IgD-negative memory B cell (primary cell): ENCODE data around the gene CORO1C. TPM values are rescaled to one million over a fixed set of nuclear protein-coding genes. Genes with fewer than 3 reads are reported as not detected.

Experiments used
- H3K27ac Mint-ChIP-seq, 3 donors: one replicate each; pipeline ENCODE4 v1.8.0; 2020 to 2022; ENCODE audit warnings: mild to moderate bottlenecking in 3 of 3, mixed read lengths in 3 of 3, moderate library complexity in 1 of 3
- H3K27me3 Mint-ChIP-seq: one replicate; pipeline ENCODE4 v1.8.0; 2021; ENCODE audit warnings: mixed read lengths
- H3K36me3 Mint-ChIP-seq: one replicate; pipeline ENCODE4 v1.8.0; 2020; ENCODE audit warnings: mild to moderate bottlenecking, mixed read lengths
- H3K4me1 Mint-ChIP-seq, 3 donors: one replicate each; pipeline ENCODE4 v1.8.0; 2020 to 2022; ENCODE audit warnings: mixed read lengths in 3 of 3, mild to moderate bottlenecking in 1 of 3
- H3K4me3 Mint-ChIP-seq, 4 donors: one replicate each; pipeline ENCODE4 v1.8.0; 2020 to 2022; ENCODE audit warnings: mild to moderate bottlenecking in 4 of 4, mixed read lengths in 4 of 4, moderate library complexity in 3 of 4
- H3K9me3 Mint-ChIP-seq, 3 donors: one replicate each; pipeline ENCODE4 v1.8.0; 2020 to 2021; ENCODE audit warnings: mixed read lengths in 3 of 3, mild to moderate bottlenecking in 1 of 3
- polyA plus RNA-seq: library from polyadenylated mRNA; unstranded; fragments of 300-500 nt; fragmentation: Illumina TruSeq; gene quantifications from one replicate; pipeline ENCODE4 v1.2.3, GENCODE V29; 2021

CORO1C gene
- polyA plus RNA-seq, 1 donor from 2014 or later = 71.8 TPM

DNA sequence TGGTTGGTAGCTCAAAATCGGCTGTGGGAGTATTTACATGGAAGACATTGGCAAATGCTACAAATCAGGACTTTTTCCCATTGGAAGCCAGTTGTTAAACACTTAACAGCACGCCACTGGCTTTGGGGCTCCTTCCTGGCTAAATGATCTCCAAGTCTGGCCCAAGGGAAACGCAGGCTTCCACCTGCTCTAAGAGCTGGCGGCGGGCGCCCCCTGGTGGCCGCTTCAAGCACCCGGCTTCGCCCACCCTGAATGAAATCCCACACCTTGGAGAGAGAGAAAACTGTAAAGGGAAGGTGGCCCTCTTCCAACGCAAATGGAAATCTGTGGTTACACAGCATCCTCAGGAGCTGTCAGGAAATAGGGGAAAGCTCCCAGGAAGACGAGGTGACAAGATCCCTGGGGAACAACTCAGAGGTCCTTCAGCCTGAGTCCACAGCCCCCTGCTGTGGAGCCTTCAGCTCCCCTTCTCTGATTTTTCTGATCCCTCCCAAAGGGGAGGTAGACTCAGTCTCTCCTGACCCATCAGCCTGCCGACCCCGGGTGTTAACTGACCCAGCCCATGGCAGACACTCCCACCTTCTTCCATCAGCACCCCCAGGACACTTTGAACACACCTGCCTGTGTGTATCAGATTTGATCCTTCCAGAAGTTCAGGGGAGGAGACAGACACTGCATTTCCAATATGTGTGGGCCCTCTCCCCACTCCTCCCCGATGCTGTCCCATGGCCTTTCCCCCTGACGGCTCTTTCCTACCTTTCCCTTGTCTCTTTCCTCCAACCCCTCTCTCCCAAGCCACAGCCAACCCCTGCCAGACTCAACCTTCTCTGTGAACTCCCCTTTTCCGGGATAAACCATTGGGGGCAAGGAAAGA lies 113.0 kb downstream of the CORO1C start:
- peaks cover 0 to 7% (median 4%) of the 10 kb centered on the region in 3 donors for H3K9me3 Mint-ChIP-seq
- peaks cover 5% of the 10 kb centered on the region for H3K36me3 Mint-ChIP-seq
- peaks cover 26 to 50% (median 29%) of the 10 kb centered on the region in 3 donors for H3K4me1 Mint-ChIP-seq
- H3K27me3 Mint-ChIP-seq = peaks cover 2% of the 10 kb centered on the region
- H3K4me3 Mint-ChIP-seq = peak overlapping the region in 3 of 4 donors; percentile 34 to 74 (median 41)
- H3K27ac Mint-ChIP-seq = peak overlapping the region; percentile 74 to 98 (median 96)

DNA sequence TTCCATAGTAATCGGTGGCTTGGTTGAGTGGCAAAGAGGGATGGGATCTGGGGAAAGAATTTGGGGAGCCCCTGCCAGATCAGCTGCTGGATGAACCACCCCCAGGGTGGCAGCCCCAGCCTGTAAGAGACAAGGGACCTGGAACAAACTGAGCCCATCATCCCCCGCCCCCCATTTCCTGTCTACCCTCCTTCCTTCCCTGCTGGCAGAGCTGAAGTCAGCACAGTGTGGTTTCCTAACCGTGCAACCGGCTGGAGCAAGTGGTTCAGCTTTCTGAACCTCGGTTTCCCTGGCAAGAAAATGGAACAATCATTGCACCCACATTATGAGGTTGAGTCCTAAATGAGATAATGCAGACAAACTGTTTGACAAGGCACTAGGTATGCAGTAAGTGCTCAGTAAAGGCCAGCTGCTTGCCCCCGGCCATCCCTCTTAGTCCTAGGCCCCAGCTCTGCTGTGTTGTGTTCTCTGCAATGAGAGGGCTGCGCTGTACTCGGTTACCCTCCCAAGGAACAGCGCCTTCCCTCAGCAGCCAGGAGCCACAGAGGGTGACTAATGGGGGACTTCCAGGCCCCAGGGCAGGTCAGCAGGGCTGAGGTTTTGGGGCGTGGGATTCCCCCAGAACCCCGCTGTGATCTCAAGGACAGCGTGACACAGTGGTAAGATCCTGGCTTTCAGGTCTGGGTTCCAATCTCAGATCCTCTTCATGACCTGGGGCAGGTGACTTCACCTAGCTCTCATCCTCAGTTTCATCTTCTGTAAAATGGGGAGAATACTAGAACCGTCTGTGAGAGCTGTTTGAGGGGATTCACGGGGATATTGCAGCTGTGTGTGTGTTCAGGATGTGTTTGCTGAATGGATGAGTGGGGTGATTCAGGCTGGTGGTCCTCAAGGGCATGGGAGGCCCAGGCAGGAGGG lies 114.1 kb downstream of the CORO1C start:
- peaks cover 23 to 49% (median 30%) of the 10 kb centered on the region in 3 donors for H3K4me1 Mint-ChIP-seq
- peaks cover 2% of the 10 kb centered on the region for H3K27me3 Mint-ChIP-seq

DNA sequence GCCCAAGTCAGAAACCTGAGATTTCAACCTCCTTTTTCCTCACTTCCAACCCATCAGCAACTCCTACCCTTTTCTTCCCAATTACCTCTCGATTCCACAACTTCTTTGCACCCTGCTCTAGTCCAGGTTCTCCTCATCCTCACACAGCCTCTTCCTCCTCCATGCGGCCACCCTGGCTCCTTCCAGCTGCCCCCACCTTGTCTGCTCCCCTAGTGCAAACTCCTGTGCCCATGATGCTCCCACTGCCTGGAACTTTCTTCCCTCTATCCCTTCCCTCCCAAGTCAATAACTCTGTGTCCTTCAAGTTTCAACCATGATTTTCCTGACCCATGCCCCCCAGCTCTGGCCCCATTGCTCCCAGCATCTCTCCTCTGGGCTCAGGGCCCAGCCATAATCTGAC lies 115.0 kb downstream of the CORO1C start:
- H3K27me3 Mint-ChIP-seq = peaks cover 2% of the 10 kb centered on the region
- peaks cover 5% of the 10 kb centered on the region for H3K36me3 Mint-ChIP-seq
- peak overlapping the region; percentile 74 to 98 (median 96) for H3K27ac Mint-ChIP-seq
- H3K4me3 Mint-ChIP-seq = peak overlapping the region in 1 of 4 donors; percentile 79
- H3K4me1 Mint-ChIP-seq = peaks cover 24 to 47% (median 38%) of the 10 kb centered on the region in 3 donors
- H3K9me3 Mint-ChIP-seq = peaks cover 0 to 7% (median 4%) of the 10 kb centered on the region in 3 donors

More for the DNA sequence above, 114.1 kb downstream of the CORO1C start:
- Mint-ChIP-seq H3K9me3 (peaks cover 0 to 7% (median 4%) of the 10 kb centered on the region in 3 donors), H3K27ac (peak overlapping the region; percentile 74 to 98 (median 96)), H3K36me3 (peaks cover 5% of the 10 kb centered on the region), H3K4me3 (peak overlapping the region; percentile 5 to 87 (median 53))

DNA sequence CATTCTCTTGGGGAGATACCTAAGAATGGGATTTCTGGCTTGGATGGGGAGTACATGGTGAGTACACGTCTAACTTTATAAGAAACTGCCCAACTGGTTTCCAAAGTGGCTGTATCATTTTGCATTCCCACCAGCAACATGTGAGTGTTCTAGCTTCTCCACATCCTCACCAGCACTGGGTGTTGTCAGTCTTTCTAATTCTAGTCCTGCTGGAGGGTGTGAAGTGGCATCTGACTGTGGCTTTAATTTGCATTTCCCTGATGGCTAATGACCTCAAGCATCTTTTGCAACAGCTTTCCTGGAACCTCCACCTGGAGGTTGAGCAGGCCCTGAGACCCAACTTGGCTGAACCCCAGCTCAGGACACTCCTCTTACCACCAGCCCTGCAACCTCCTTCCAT lies 115.4 kb downstream of the CORO1C start:
- peaks cover 2% of the 10 kb centered on the region for H3K27me3 Mint-ChIP-seq
- H3K36me3 Mint-ChIP-seq = peaks cover 4% of the 10 kb centered on the region
- H3K4me3 Mint-ChIP-seq = no peak overlapping the region
- H3K4me1 Mint-ChIP-seq = peaks cover 24 to 44% (median 34%) of the 10 kb centered on the region in 3 donors
- peaks cover 0 to 7% (median 4%) of the 10 kb centered on the region in 3 donors for H3K9me3 Mint-ChIP-seq
- H3K27ac Mint-ChIP-seq = peak overlapping the region in 2 of 3 donors; percentile 59 to 96

DNA sequence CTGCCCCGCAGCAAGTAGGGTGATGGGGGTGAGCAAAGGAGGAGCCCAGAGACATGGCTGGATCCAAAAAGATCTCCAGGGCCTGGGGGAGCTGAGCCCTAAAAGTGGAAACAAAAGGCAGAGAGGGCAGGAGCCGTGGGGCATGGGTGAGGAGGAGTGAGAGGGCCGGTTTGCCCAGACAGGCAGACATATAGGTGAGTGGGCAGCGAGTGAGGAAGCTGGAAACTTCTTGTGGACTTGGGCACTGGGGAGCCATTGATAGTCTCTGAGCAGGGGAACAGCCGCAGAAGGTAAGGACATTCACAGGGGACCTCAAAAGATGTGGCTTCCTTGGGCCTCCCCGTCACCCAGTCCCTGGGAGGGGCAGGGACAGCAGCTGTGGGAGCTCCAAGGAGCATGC lies 116.7 kb downstream of the CORO1C start:
- Mint-ChIP-seq H3K27ac (peak overlapping the region; percentile 20 to 76 (median 65)), H3K4me1 (peaks cover 24 to 41% (median 33%) of the 10 kb centered on the region in 3 donors), H3K36me3 (peaks cover 1% of the 10 kb centered on the region), H3K27me3 (peaks cover 3% of the 10 kb centered on the region), H3K4me3 (no peak overlapping the region), H3K9me3 (peaks cover 0 to 7% (median 4%) of the 10 kb centered on the region in 3 donors)

DNA sequence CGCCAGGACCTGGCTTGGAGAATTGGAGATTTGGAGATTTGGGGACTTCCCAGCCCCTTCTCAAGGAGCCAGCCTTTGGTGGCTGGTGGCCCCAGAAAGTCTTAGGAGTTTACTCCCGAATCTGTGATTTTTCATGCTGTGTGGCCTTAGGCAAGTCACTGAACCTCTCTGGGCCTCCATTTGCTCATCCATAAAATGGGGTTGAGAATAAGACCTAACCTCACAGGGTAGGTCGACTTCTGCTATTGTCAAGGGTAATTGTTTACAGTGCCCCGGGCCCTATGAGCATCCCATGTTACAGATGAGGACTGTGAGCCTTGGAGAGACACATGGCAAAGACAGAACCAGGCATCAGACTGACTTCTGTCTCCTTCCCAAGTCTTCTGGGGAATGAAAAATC lies 117.3 kb downstream of the CORO1C start:
- Mint-ChIP-seq H3K9me3 (peaks cover 0 to 7% (median 4%) of the 10 kb centered on the region in 3 donors), H3K27me3 (peaks cover 3% of the 10 kb centered on the region), H3K4me3 (no peak overlapping the region), H3K36me3 (peaks cover 1% of the 10 kb centered on the region), H3K27ac (peak overlapping the region in 2 of 3 donors; percentile 20 to 65), H3K4me1 (peaks cover 24 to 41% (median 33%) of the 10 kb centered on the region in 3 donors)

DNA sequence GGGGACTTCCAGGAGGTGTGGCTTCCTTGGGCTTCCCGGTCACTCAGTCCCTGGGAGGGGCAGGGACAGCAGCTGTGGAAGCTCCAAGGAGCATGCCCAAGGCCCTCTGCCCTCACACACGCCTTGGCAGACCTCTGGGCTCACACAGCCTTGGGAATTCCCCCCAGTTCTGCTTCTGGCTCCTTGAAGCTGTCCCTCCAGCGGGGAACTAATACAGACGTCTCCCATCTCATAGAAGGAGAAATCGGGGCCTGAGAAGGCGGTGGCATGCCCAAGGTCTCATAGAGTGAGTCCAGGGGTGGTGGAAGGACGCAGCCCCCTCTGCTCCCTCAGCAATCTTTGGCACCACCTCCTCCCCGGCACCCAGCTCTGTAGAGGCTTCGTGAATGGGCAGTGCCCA lies 117.8 kb downstream of the CORO1C start:
- peaks cover 0 to 7% (median 4%) of the 10 kb centered on the region in 3 donors for H3K9me3 Mint-ChIP-seq
- H3K36me3 Mint-ChIP-seq = peaks cover 1% of the 10 kb centered on the region
- H3K4me1 Mint-ChIP-seq = peaks cover 23 to 39% (median 30%) of the 10 kb centered on the region in 3 donors
- H3K27me3 Mint-ChIP-seq = peaks cover 5% of the 10 kb centered on the region
- no peak overlapping the region for H3K4me3 Mint-ChIP-seq
- H3K27ac Mint-ChIP-seq = peak overlapping the region in 1 of 3 donors; percentile 30

DNA sequence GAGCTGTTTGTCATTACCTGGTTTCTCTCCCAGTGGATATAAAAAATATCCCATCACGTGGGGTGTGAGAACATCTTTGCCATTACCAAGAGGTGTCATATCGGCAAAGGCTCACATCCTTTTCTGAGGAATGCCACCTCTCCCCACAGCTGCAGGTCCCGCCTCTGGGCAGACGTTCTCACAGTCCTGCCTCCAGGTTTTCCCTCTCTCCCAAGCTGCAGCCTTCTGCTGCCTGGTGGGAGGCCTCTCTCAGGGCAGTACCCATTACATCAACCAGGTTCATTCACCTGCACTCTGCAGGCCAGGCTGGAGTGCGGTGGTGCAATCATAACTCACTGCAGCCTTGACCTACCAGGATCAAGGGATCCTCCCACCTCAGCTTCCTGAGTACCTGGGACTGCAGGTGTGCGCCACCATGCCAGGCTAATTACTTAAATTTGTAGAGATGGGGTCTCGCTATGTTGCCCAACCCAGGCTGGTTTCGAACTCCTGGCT lies 118.5 kb downstream of the CORO1C start:
- Mint-ChIP-seq H3K9me3 (peaks cover 0 to 7% (median 4%) of the 10 kb centered on the region in 3 donors), H3K4me1 (peaks cover 16 to 33% (median 25%) of the 10 kb centered on the region in 3 donors), H3K27ac (peak overlapping the region in 1 of 3 donors; percentile 30), H3K27me3 (peaks cover 3% of the 10 kb centered on the region), H3K4me3 (peak overlapping the region in 1 of 4 donors; percentile 55), H3K36me3 (peaks cover 1% of the 10 kb centered on the region)

DNA sequence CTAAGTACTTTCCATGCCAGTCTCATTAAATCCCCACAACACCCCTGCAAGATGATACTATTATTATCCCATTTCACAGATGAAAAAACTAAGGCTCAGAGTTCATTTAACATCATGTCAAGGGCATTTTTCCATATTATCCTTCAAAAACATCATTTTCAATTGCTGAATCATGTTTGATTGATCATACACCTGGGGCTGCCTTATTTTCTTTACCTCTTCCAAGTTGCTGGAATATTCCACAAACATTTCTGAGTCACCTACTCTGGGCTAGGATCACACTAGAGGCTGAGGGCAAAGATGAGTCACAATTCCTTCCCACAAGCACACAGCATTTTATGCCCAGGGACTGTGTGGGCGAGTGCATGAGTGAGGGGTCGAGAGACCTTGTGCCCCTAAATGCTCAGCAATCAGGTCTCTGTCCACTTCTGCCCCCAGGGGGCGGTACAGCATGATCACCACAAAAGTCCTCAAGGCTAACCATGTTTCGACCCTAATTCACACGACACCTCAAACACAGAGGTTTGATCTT lies 119.4 kb downstream of the CORO1C start:
- Mint-ChIP-seq H3K27me3 (peaks cover 4% of the 10 kb centered on the region), H3K27ac (peak overlapping the region in 1 of 3 donors; percentile 31), H3K4me3 (peak overlapping the region in 1 of 4 donors; percentile 23), H3K9me3 (peaks cover 0 to 7% (median 4%) of the 10 kb centered on the region in 3 donors), H3K36me3 (peaks cover 1% of the 10 kb centered on the region), H3K4me1 (peaks cover 8 to 25% (median 17%) of the 10 kb centered on the region in 3 donors)

DNA sequence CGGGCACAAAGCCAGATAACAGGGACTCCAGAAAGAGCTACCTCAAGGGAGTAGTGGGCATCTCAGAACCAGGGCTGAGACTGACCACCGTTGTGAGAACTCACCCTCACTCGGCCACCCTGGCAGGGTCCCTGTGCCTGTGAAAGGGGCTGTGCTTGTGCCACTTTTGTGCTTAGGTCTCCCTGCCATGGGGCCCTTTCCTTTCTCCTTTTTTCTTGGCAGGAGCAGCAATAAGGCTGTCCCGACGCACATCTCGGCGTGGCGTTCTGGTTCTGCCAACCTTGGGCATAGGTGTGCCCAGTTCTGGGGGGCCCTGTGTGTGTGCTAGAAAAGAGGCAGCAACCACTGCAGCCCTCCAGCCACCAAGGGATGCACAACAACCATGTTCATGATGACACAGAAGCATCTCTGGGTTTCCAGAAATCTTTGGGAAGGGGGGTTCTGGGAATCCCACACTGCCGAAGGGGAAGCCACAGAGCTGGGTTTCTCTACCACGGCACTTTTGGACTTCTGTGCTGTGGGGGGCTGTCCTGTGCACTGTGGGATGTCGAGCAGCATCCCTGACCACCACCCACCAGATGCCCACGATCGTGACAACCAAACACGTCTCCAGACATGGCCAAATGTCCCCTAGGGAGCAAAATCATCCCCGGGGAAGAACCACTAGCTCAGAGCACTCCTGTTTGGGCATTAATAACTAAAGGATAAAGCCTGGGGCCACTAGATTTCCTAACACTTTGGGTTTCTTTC lies 120.3 kb downstream of the CORO1C start:
- Mint-ChIP-seq H3K36me3 (no peaks in the 10 kb centered on the region), H3K27me3 (peaks cover 4% of the 10 kb centered on the region), H3K4me1 (peaks cover 4 to 18% (median 11%) of the 10 kb centered on the region in 3 donors), H3K9me3 (peaks cover 0 to 4% (median under 1%) of the 10 kb centered on the region in 3 donors), H3K27ac (no peak overlapping the region), H3K4me3 (no peak overlapping the region)

DNA sequence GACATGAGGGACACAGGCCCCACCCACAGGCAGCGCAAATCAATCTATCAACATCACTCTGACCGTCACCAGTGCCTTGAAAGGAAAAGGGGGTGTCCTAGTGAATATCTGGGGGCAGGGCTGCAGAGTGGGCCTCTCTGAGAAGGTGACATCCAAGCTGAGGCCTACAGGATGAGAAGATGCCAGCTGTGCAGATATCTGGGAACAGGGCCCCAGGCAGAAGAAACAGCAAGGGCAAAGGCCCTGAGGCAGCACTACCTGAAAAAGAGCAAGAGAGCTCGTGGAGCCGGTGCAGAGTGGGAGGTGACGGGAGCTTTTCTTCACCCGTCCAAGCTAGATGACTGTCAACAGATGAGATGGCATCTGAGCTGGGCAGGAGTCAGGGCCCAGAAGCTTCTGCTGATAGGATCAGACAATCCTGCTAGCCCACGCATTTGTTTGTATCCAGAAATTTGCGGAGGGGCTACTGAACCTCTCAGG lies 120.9 kb downstream of the CORO1C start:
- Mint-ChIP-seq H3K9me3 (no peaks in the 10 kb centered on the region), H3K4me3 (no peak overlapping the region), H3K27me3 (peaks cover 4% of the 10 kb centered on the region), H3K36me3 (no peaks in the 10 kb centered on the region), H3K4me1 (peaks cover 4 to 18% (median 11%) of the 10 kb centered on the region in 3 donors), H3K27ac (no peak overlapping the region)

DNA sequence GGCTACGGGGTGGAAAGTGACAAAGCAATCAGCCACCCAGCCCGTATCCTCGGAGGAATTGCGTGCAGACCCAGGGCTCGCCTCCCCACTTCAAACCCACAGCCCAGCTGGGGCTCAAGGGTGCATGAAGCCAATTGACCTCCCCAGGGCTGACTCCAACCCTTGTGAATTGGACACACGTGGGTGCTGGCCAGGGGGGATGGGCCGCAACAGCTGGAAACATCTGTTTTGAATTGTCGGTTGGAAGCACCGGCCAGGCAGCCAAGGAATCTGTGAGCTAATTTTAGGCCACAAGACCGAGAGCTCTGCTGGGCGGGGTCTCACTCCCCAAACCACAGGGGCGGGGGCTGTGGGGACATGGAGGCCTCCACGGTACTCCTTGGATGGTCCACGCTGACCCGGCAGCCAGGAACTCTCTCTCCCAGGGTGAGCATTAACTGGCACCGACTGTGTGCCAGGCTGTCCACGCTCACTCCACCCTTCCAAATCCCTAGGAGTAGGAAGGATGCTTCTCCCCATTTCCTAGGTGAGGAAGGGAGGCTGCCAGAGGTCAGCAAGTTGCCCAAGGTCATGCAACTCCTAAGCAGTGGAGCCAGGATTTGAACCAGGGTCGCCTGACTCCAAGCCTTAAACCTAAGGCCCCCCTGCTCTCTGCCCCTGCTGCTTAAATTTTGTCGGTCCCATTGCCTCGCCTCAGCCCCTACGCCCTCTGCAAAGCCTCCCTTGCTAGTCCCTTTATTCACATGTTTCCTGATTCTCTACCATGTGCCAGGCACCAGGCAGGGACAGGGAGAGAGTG lies 121.6 kb downstream of the CORO1C start:
- Mint-ChIP-seq H3K36me3 (no peaks in the 10 kb centered on the region), H3K9me3 (no peaks in the 10 kb centered on the region), H3K4me3 (no peak overlapping the region)

DNA sequence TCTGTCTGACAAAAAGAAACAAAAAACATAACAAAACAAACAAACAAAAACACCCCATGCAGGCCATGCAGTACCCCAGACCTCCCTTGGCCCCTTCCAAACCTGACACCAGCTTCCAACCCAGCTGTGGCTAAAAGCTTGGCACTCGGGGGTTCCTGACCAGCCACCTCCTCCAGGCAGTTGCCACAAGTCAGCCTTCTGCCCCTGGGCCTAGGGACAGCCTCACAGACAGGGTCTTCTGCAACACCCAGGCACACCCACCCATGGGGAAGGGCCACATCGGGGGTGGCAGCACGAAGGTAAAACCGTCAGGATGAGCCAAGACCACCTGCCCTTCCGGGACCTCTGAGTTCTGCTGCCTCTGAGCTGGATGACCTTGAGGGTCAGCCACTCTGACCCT lies 122.7 kb downstream of the CORO1C start:
- Mint-ChIP-seq H3K4me1 (peaks cover 9 to 11% (median 11%) of the 10 kb centered on the region in 3 donors), H3K27ac (peak overlapping the region in 1 of 3 donors; percentile 76), H3K36me3 (peaks cover 2% of the 10 kb centered on the region), H3K4me3 (no peak overlapping the region), H3K27me3 (peaks cover 4% of the 10 kb centered on the region), H3K9me3 (no peaks in the 10 kb centered on the region)

More for the DNA sequence above, 121.6 kb downstream of the CORO1C start:
- Mint-ChIP-seq H3K27me3 (peaks cover 4% of the 10 kb centered on the region), H3K4me1 (peaks cover 4 to 14% (median 11%) of the 10 kb centered on the region in 3 donors), H3K27ac (no peak overlapping the region)
